Measurements from ENCODE around the gene RNASE8.

DNA sequence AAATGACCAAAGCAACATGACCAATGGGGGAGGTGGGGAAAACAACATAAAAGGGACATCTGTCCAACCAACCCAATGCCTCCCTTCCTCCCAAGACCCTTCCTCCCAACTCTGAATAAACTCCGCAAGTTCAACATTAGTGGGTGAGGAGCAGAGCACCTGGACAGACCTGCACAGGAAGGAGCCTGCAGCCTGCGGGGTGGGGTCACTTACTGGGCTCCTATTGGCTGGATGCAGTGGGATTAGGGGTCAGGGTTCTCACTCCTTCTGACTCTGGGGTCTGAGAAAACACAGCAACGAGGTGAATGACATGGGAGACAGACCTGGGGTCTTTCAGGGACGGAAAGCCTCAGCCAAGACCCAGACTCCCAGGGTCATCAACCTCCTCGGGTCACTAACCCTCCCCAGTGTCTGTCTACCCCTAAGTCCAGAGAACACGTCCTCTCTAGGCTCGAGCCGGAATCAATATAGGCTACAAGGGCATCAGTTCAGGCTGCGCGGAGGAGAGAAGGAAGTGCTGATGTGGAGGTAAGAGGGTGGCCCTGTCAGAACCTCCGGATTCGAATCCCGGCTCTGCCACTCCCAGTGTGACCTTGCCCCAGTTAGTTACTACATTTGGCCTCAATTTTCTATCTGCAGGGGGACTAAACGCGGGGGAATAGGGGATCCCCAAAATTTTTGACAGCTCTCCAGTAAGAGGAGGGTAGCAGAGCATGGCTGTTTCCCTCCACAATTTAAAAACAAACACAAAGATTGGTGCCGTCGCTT is 33.6 kb upstream of the RNASE8 start:
- TF ChIP-seq CTCF (IDR thresholded peaks at IDR 0.05) (no peak), SIN3A (IDR thresholded peaks at IDR 0.05; ENCODE audit: borderline replicate concordance, insufficient read depth, low read depth, low read length) (no peak), TCF7L2 (IDR thresholded peaks at IDR 0.05; ENCODE audit: low read depth, low read length) (no peak), POLR2AphosphoS5 (IDR thresholded peaks at IDR 0.05; ENCODE audit: low read depth, low read length) (no peak)
- TF ChIP-seq, protein P1, sequence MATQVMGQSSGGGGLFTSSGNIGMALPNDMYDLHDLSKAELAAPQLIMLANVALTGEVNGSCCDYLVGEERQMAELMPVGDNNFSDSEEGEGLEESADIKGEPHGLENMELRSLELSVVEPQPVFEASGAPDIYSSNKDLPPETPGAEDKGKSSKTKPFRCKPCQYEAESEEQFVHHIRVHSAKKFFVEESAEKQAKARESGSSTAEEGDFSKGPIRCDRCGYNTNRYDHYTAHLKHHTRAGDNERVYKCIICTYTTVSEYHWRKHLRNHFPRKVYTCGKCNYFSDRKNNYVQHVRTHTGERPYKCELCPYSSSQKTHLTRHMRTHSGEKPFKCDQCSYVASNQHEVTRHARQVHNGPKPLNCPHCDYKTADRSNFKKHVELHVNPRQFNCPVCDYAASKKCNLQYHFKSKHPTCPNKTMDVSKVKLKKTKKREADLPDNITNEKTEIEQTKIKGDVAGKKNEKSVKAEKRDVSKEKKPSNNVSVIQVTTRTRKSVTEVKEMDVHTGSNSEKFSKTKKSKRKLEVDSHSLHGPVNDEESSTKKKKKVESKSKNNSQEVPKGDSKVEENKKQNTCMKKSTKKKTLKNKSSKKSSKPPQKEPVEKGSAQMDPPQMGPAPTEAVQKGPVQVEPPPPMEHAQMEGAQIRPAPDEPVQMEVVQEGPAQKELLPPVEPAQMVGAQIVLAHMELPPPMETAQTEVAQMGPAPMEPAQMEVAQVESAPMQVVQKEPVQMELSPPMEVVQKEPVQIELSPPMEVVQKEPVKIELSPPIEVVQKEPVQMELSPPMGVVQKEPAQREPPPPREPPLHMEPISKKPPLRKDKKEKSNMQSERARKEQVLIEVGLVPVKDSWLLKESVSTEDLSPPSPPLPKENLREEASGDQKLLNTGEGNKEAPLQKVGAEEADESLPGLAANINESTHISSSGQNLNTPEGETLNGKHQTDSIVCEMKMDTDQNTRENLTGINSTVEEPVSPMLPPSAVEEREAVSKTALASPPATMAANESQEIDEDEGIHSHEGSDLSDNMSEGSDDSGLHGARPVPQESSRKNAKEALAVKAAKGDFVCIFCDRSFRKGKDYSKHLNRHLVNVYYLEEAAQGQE (IDR thresholded peaks at IDR 0.05; ENCODE audit: insufficient read depth in 1 of 2, low read depth in 2 of 2, low read length in 1 of 2), result no peak

Measured in Panc1 (cell line).